ENCODE data around the gene BMPR1A.
"Not testable (repeated sequence)": the region's sequence is repeated elsewhere in the genome, so short reads cannot be mapped to it uniquely, and the experiment has no call there.

The BMPR1A gene

DNA sequence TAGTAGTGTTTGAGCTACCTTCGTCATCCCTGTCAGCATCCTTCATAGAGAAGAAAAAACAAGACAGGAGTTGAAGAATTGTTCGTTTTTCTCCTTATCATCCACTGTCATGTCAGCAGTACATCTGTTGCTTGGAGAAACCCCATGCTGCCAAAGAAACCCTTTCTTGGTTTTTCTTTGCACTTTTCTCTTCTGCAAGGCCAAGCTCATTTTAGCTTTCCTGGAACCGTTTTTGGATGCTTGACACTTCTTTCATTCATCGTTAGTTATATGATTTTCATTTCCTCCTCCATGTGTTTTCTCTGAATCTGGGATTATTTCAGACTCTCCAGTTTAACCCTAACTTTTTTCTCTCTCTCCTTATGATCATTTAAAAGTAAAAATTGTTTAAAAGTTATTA is 142.1 kb downstream of the BMPR1A start:
- no peaks in the 10 kb centered on the region for H3K4me1 Mint-ChIP-seq
- H3K27ac Mint-ChIP-seq: no peak overlapping the region
- no peak overlapping the region for H3K4me3 Mint-ChIP-seq
- ATAC-seq (no peak), DNase-seq (no peak)
- peaks cover 7% of the 10 kb centered on the region for H3K27me3 Mint-ChIP-seq
- H3K9me3 Mint-ChIP-seq: no peaks in the 10 kb centered on the region

DNA sequence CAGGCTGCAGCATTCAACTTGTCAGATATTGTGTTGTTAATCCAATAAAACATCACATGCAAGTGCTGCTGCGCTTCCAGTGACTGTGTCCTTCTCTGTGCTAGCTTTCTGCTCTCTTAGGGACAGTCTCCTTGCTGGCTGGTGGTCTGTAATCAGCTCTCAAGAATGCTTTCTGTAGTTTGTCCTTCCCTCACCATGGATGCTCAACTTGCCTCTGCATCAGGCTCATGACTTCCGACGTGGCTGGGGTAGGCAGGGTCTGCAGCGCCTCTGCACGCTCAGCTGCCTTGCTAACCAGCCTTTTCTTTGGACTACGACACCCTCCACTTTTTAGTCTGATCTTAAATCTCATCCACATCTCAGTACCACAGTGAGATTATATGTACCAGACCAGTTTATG is 142.7 kb downstream of the BMPR1A start:
- H3K27me3 Mint-ChIP-seq: peaks cover 7% of the 10 kb centered on the region
- no peak overlapping the region for H3K4me3 Mint-ChIP-seq
- no peak overlapping the region for H3K27ac Mint-ChIP-seq
- H3K4me1 Mint-ChIP-seq: no peaks in the 10 kb centered on the region
- H3K9me3 Mint-ChIP-seq: no peaks in the 10 kb centered on the region
- ATAC-seq: no peak
- no peak for DNase-seq

DNA sequence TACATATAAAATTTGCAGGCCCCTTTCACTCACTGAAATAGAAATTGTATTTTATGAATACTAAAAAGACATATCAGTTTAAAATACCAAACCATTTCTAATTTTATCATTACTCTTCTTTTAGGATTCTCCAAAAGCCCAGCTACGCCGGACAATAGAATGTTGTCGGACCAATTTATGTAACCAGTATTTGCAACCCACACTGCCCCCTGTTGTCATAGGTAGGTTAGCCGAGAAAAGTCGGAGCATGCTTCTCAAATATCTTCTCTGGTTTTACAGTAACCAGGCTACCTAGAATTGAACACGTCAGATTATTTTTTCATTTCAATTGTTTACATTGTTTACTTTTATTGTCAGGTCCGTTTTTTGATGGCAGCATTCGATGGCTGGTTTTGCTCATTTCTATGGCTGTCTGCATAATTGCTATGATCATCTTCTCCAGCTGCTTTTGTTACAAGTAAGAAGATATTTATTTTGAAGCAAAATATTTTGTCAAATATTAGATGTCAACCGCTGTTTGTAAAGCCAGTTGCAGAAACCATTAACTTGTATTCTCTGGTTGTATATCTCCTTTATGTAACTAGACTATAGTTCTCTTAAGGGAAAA is 143.4 kb downstream of the BMPR1A start:
- Mint-ChIP-seq H3K9me3 (no peaks in the 10 kb centered on the region), H3K4me3 (no peak overlapping the region), H3K4me1 (no peaks in the 10 kb centered on the region), H3K27me3 (peaks cover 7% of the 10 kb centered on the region), H3K27ac (no peak overlapping the region)
- DNase-seq: peak; percentile 28 to 29
- ATAC-seq: peak; percentile 60

DNA sequence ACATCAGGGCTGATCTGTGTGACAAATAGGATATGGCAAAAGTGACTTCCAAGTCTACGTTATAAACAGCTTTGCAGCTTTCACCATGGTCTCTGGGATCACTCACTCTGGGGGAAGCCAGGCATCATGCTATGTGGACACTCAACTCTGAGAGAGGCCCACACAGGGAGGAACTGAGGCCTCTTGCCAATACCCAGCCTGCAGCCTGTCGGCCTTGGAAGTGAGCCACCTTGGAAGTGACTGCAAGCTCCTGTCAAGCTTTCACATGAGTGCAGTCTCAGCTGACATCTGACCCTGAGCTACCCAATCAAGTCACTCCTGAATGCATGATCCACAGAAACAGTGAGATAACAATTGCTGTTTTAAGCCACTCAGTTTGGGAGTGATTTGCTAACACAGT is 144.5 kb downstream of the BMPR1A start:
- Mint-ChIP-seq H3K4me1 (no peaks in the 10 kb centered on the region), H3K9me3 (no peaks in the 10 kb centered on the region), H3K27me3 (peaks cover 7% of the 10 kb centered on the region), H3K27ac (no peak overlapping the region), H3K4me3 (no peak overlapping the region)
- DNase-seq: no peak
- ATAC-seq: no peak

DNA sequence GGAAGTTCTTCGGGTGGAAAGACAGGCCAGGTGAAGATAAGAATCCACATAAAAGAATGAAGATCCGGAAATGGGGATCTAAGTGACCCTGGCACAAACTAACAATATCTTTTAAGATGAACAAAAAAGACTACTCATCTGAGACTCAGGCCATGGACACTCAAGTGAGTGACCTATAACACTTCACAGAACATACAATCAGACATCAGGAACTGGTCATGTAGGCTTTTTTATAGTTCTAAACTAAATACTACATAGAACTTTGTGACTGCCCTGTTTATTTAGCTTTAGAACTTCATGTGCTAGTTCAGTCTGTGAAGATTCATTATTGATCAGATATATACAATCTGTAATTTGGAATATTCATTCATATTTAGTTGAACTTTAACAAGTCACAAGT is 148.2 kb downstream of the BMPR1A start:
- Mint-ChIP-seq H3K27me3 (no peaks in the 10 kb centered on the region), H3K27ac (no peak overlapping the region), H3K4me3 (no peak overlapping the region), H3K9me3 (peaks cover 5 to 9% of the 10 kb centered on the region in 2 donors), H3K4me1 (no peaks in the 10 kb centered on the region)
- ATAC-seq (no peak), DNase-seq (no peak)

DNA sequence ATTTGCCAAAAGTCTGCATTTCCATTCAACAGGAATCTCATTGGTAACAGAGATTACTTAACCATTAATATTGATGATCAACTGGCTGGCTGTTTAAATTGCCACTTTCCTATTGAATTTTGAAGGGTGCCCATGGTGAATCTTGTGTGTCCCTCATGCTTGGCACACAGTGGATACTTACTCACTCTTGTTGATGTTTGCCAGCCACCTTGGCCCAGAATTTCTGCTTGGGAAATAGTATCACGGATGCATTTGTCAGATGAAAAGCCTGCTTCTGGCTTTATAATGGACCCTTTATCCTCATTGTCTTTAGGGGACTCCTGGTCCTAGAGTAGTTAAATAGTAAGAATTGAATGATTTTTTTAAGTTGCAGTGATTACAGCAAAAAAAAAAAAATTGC is 149.0 kb downstream of the BMPR1A start:
- no peak overlapping the region for H3K4me3 Mint-ChIP-seq
- no peaks in the 10 kb centered on the region for H3K27me3 Mint-ChIP-seq
- H3K9me3 Mint-ChIP-seq: peaks cover 5 to 9% of the 10 kb centered on the region in 2 donors
- ATAC-seq (no peak), DNase-seq (no peak)
- no peak overlapping the region for H3K27ac Mint-ChIP-seq
- H3K4me1 Mint-ChIP-seq: no peaks in the 10 kb centered on the region

DNA sequence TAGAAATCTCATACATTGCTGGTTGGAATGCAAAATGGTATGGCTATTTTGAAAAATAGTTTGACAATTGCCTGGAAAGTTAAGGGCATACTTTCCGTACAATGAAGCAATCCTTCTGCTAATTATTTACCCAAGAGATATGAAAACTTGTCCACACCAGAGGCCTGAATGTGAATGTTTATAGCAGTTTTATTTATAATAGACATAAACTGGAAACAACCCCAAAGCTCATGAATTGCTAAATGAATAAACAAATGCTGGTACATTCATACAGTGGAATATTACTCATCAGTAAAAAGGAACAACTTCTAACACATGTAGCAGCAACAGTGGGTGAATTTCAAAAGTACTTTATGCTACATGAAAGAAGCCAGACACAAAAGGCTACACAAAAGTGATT is 158.3 kb downstream of the BMPR1A start:
- H3K27ac Mint-ChIP-seq: no peak overlapping the region
- no peaks in the 10 kb centered on the region for H3K27me3 Mint-ChIP-seq
- DNase-seq (no peak), ATAC-seq (no peak)
- no peaks in the 10 kb centered on the region for H3K4me1 Mint-ChIP-seq
- H3K4me3 Mint-ChIP-seq: no peak overlapping the region
- H3K9me3 Mint-ChIP-seq: no peaks in the 10 kb centered on the region

DNA sequence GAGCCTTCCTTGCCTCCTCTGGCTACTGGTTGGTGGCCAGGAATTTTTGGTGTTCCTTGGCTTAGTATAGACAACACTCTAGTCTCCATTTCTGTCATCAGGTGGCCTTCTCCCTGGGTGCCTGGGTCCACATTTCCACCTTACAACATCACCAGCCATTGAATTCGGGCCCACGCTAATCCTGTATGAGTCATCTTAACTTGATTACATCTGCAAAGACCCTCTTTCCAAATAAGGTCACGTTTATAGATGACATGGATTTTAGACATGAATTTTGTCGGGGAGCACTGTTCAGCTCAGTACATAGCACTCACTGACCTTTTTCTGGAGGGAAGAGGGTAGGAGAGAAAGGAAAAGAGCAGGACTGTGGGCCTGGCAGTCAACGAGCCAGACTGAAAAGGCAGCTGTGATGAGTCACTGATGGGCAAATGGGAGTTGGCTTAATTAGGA is 161.6 kb downstream of the BMPR1A start:
- no peaks in the 10 kb centered on the region for H3K9me3 Mint-ChIP-seq
- H3K4me3 Mint-ChIP-seq: no peak overlapping the region
- H3K27ac Mint-ChIP-seq: no peak overlapping the region
- DNase-seq (no peak), ATAC-seq (no peak)
- H3K4me1 Mint-ChIP-seq: no peaks in the 10 kb centered on the region
- no peaks in the 10 kb centered on the region for H3K27me3 Mint-ChIP-seq

DNA sequence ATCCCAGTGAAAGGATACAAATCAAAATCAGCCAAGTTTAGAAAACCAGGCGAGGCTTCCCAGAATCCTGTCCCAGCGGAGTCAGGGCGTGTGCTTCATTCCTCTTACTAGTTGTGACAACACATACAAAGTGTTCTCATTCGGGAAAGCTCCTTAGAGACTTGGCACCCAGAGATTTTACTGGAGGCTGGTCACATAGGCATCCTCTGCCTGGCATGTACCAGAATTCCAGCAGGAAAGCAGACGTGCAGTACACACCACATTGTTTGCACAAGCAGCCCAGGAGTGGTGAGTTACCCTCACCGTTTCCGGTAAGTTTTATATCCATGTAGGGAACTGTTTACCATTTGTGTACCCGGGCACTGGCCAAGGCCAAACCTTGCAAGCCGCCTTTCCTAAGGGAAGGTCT is 166.1 kb downstream of the BMPR1A start:
- H3K9me3 Mint-ChIP-seq: no peaks in the 10 kb centered on the region
- ATAC-seq (no peak), DNase-seq (no peak)
- no peak overlapping the region for H3K4me3 Mint-ChIP-seq
- no peak overlapping the region for H3K27ac Mint-ChIP-seq
- no peaks in the 10 kb centered on the region for H3K27me3 Mint-ChIP-seq
- H3K4me1 Mint-ChIP-seq: no peaks in the 10 kb centered on the region

DNA sequence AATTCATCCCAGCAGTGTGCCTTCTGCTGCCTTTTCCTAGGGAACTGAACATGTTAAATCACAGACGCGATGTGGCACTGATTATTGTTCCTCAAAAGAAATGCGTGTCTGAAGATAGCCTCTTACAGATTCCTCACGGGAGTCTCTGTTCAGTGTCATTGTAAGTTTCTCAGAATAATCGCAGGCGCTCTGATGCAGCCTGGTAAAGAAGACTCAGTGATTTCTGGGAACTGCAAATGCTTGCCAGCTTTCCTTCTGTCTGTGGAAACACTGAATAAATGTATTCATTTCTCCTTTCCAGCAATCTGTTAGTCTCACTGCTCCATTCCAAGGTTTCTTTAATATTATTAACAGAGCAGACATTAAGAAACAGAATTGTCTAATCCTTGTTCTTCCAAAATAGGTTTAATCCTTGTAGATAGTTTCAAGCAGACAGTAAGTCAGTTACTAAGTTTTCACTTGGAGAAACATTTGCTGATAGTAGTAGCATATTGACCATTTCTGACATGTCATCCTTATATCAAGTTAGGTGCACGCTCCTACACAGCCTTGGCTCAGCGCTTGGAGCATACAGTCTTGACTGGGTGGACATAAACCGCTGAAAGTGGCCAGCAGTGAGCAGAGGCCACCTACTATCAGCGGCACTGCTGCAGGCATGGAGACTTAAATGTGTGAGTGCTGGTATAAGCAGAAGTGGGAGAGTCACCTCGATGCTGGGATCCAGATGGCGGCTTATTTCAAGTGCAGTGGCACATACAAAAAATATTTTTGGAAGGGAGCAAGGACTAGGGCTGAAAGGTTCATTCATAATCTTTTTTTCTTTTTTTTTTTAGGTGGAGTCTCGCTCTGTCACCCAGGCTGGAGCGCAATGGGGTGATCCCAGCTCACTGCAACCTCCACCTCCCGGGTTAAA is 173.3 kb downstream of the BMPR1A start:
- DNase-seq (no peak), ATAC-seq (no peak)
- Mint-ChIP-seq H3K9me3 (no peaks in the 10 kb centered on the region), H3K4me3 (no peak overlapping the region), H3K4me1 (peaks cover 10% of the 10 kb centered on the region), H3K27ac (no peak overlapping the region), H3K27me3 (no peaks in the 10 kb centered on the region)

DNA sequence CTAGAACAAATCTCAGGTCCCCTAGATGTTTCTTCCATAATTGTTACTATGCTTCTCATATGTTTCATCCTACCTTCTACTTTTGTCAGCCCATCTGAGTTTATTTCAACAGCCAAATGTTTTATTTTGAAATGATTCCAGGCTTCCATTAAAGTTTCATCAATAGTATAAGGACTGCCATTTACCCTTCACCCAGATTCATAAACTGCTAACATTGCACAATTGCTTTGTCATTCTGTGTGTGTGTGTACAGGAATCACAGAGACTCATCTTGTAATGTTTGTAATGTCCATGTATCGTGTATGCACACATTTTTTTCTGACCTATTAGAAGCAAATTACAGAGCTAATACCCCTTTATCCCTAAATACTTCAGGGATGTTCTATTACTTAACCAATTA is 175.5 kb downstream of the BMPR1A start:
- ATAC-seq (no peak), DNase-seq (no peak)
- Mint-ChIP-seq H3K4me3 (no peak overlapping the region), H3K9me3 (no peaks in the 10 kb centered on the region), H3K4me1 (peaks cover 10% of the 10 kb centered on the region), H3K27ac (no peak overlapping the region), H3K27me3 (no peaks in the 10 kb centered on the region)

DNA sequence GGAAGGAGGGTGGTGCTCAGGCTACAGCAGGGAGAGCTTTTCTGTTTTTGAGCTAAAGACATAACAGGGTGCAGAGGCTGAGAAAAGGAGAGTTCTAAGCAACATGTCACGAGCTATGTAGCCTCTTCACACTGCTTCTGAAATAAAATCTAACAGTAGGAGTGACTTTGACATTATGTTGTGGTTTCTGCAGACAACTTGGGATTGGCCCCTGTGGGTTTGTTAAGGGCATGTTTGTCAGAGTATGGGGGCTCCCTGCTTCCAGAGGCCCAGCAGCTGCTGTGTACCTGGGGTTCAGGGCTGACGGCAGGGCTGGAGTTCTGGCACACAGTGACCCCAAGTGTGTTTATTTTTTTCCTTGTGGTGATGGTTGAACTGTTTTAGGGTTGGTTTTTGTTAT is 176.3 kb downstream of the BMPR1A start:
- ATAC-seq: no peak
- H3K4me3 Mint-ChIP-seq: no peak overlapping the region
- H3K27me3 Mint-ChIP-seq: no peaks in the 10 kb centered on the region
- DNase-seq: no peak
- H3K4me1 Mint-ChIP-seq: peaks cover 10% of the 10 kb centered on the region
- no peaks in the 10 kb centered on the region for H3K9me3 Mint-ChIP-seq
- H3K27ac Mint-ChIP-seq: no peak overlapping the region

DNA sequence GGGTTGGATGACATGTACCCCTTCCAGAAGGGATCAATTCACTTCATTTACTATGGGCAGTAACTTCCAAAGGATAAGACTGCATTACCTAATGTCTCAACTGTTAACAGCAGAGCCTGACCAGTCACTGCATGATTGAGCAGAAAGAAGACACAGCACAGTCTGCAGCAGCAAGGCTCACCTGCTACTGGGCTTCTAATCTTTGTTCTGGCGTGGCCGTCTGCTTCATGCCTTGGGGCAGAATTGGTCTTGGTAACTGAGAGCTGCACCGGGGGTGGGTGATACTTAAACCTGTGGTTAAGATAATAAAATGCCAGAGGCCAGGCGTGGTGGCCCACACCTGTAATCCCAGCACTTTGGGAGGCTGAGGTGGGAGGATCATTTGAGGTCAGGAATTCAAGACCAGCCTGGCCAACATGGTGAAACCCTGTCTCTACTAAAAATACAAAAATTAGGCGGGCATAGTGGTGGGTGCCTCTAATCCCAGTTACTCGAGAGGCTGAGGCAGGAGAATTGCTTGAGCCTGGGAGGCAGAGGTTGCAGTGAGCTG is 177.8 kb downstream of the BMPR1A start:
- not testable (repeated sequence) for H3K9me3 Mint-ChIP-seq, DNase-seq, H3K27ac Mint-ChIP-seq

DNA sequence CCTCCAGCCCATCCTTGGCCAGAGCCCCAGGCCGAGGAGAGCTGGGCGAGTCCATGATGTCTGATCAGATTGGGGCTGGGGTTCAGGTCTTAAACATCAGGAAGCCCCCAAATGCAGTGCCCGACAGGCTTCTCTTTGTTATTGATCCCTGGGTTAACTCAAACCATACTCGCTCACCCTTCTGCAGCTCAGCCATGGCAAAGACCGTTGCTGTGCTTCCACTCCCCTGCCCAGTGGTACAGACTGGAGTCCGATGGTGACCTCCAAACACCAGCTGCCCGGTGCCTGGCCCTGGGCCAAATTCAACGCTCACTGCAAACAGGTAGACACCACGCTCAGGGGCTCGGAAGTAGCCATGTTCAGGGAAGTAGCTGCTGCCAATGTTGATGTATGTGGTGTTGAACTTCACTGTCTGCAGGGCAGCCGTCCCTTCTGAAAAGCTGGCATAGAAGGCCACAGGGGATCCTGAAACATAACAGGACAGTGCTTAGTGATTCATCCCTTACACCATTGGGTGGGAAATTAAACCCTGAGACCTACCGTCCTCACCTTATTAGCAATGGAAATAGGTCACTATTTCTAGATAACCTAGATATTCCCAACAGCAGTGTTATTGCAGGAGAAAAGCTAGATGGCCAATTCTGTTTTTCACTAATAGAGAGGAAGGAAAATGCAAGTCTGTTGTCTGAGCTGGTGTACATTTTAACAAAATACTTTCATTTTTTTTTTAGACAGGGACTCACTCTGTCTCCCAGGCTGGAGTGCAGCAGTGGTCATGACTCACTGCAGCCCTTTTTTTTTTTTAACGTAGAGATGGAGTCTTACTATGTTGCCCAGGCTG is 180.5 kb downstream of the BMPR1A start:
- ATAC-seq (no peak), DNase-seq (no peak)
- Mint-ChIP-seq H3K27ac (no peak overlapping the region), H3K27me3 (no peaks in the 10 kb centered on the region), H3K9me3 (no peaks in the 10 kb centered on the region), H3K4me3 (no peak overlapping the region), H3K4me1 (peaks cover 15% of the 10 kb centered on the region)

More for the DNA sequence above, 177.8 kb downstream of the BMPR1A start:
- peaks cover 10% of the 10 kb centered on the region for H3K4me1 Mint-ChIP-seq
- not testable (repeated sequence) for H3K4me3 Mint-ChIP-seq, H3K27me3 Mint-ChIP-seq, ATAC-seq

DNA sequence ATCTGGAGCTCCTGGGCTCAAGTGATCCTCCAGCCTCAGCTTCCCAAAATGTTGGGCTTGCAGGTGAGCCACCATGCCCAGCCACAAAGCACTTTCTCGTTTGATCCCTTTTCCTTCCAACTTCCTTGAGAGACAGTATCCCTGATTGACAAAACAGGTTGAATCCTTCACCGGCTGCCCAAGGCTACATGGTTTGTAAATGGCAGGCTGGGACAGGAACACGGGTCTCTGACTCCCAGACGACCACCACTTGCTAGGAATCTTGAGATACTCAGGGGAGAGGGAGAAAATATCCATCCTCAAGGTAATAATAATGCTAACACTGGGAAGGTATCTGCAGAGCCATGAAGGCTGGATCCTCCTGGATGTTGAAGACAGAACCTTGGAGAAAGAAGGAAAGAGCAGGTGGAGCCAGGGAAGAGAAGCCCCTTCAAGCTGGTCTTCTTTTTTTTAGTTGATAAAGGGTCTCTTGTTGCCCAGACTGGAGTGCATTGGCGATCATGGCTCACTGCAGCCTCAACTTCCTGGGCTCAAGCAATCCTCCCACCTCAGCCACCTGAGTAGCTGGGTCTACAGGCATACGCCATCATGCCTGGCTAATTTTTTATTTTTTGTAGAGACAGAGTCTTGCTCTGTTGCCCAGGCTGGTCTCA is 181.2 kb downstream of the BMPR1A start:
- ATAC-seq (no peak), DNase-seq (no peak)
- Mint-ChIP-seq H3K27me3 (no peaks in the 10 kb centered on the region), H3K4me3 (no peak overlapping the region), H3K27ac (no peak overlapping the region), H3K9me3 (no peaks in the 10 kb centered on the region), H3K4me1 (peaks cover 11% of the 10 kb centered on the region)
